Measurements from ENCODE around the gene CAV3.

Gene CAV3

GRCh38 chr3:8762607-8763377 is 29.2 kb downstream of the CAV3 start:
- DNase-seq (ENCODE audit: low read depth): no peak

GRCh38 chr3:8764528-8764927 is 30.9 kb downstream of the CAV3 start:
- DNase-seq (ENCODE audit: low read depth): no peak

- no peak for DNase-seq (ENCODE audit: low read depth)
Observed at GRCh38 chr3:8765528-8765927, 31.9 kb downstream of the CAV3 start.

GRCh38 chr3:8766148-8766547 is 32.5 kb downstream of the CAV3 start:
- DNase-seq (ENCODE audit: low read depth): no peak

- no peak for DNase-seq (ENCODE audit: low read depth)
Observed at GRCh38 chr3:8767256-8767666, 33.7 kb downstream of the CAV3 start.

- DNase-seq (ENCODE audit: low read depth): no peak
Observed at GRCh38 chr3:8767667-8768363, 34.2 kb downstream of the CAV3 start.

- DNase-seq (ENCODE audit: low read depth): no peak
Observed at GRCh38 chr3:8768364-8769087, 34.9 kb downstream of the CAV3 start.

- peak; percentile 67 for DNase-seq (ENCODE audit: low read depth)
Observed at GRCh38 chr3:8769088-8769822, 35.7 kb downstream of the CAV3 start, which contains the start of gene OXTR. Gene OXTR (minus strand): TSS chr3:8769613. CDS start chr3:8768187, 1,426 bp downstream.

GRCh38 chr3:8773941-8774542 is 40.4 kb downstream of the CAV3 start:
- DNase-seq (ENCODE audit: low read depth): no peak

GRCh38 chr3:8775181-8775580 is 41.6 kb downstream of the CAV3 start:
- DNase-seq (ENCODE audit: low read depth): no peak

- DNase-seq (ENCODE audit: low read depth): no peak
Observed at GRCh38 chr3:8775602-8776001, 42.0 kb downstream of the CAV3 start.

- no peak for DNase-seq (ENCODE audit: low read depth)
Observed at GRCh38 chr3:8776406-8776805, 42.8 kb downstream of the CAV3 start.

- DNase-seq (ENCODE audit: low read depth): no peak
Observed at GRCh38 chr3:8777201-8777977, 43.8 kb downstream of the CAV3 start.

GRCh38 chr3:8777978-8778267 is 44.3 kb downstream of the CAV3 start:
- no peak for DNase-seq (ENCODE audit: low read depth)

- DNase-seq (ENCODE audit: low read depth): no peak
Observed at GRCh38 chr3:8778475-8778874, 44.9 kb downstream of the CAV3 start.

GRCh38 chr3:8780279-8780678 is 46.7 kb downstream of the CAV3 start:
- no peak for DNase-seq (ENCODE audit: low read depth)

- DNase-seq (ENCODE audit: low read depth): no peak
Observed at GRCh38 chr3:8784676-8785435, 51.3 kb downstream of the CAV3 start.

GRCh38 chr3:8790529-8790928 is 56.9 kb downstream of the CAV3 start:
- DNase-seq (ENCODE audit: low read depth): no peak

GRCh38 chr3:8793242-8793641 is 59.6 kb downstream of the CAV3 start:
- no peak for DNase-seq (ENCODE audit: low read depth)

GRCh38 chr3:8794247-8794646 is 60.6 kb downstream of the CAV3 start:
- DNase-seq (ENCODE audit: low read depth): no peak
